CD14-positive monocyte (primary cell): Measurements from ENCODE around the gene TAS2R3. TPM values are rescaled to one million over a fixed set of nuclear protein-coding genes. Genes with fewer than 3 reads are reported as not detected.
"Not testable (repeated sequence)": the region's sequence is repeated elsewhere in the genome, so short reads cannot be mapped to it uniquely, and the experiment has no call there.

Source experiments
- DNase-seq, 3 donors: peaks; one replicate each; pipeline ENCODE4 v3.0.0-alpha.2; 2011 to 2022
- H2AFZ ChIP-seq: 2 replicates; pipeline ENCODE4 v1.6.0; 2012; ENCODE audit warnings: mild to moderate bottlenecking, low read depth, low read length, inconsistent platforms; ENCODE audit not compliant: insufficient read depth, poor library complexity, severe bottlenecking
- H3K27ac ChIP-seq, 2 donors: 1 replicate in 1 of 2; 2 replicates in 1 of 2; pipeline ENCODE4 v1.5.1; 2012 to 2013; ENCODE audit warnings: low read length in 2 of 2, control low read depth in 1 of 2, inconsistent platforms in 1 of 2, low read depth in 1 of 2, mild to moderate bottlenecking in 1 of 2
- H3K27me3 ChIP-seq, 2 donors: one replicate each; pipeline versions ENCODE4 v1.6.0 to v1.6.1; 2011 to 2013; ENCODE audit warnings: low read length in 2 of 2; ENCODE audit not compliant: control insufficient read depth in 2 of 2, insufficient read depth in 2 of 2
- H3K36me3 ChIP-seq, 2 donors: replicated peaks in 1 of 2; 1 replicate in 1 of 2; 2 replicates in 1 of 2; pipeline versions ENCODE4 v1.5.1 to v1.6.1; 2012 to 2013; ENCODE audit warnings: low read length in 2 of 2, control low read depth in 1 of 2, inconsistent platforms in 1 of 2, mild to moderate bottlenecking in 1 of 2; ENCODE audit not compliant: insufficient read depth in 2 of 2, control insufficient read depth in 1 of 2
- H3K4me1 ChIP-seq, 2 donors: 1 replicate in 1 of 2; 2 replicates in 1 of 2; pipeline versions ENCODE4 v1.5.1 to v1.6.1; 2012 to 2013; ENCODE audit warnings: low read length in 2 of 2, control low read depth in 1 of 2, inconsistent platforms in 1 of 2, mild to moderate bottlenecking in 1 of 2, moderate library complexity in 1 of 2; ENCODE audit not compliant: insufficient read depth in 2 of 2, control insufficient read depth in 1 of 2
- H3K4me2 ChIP-seq: replicated peaks from 2 replicates; pipeline ENCODE3; 2012; ENCODE audit warnings: low read length, moderate library complexity, mild to moderate bottlenecking; ENCODE audit not compliant: poor library complexity, severe bottlenecking; ENCODE audit errors: extremely low read depth
- H3K4me3 ChIP-seq, 3 experiments: fragments of 200-600 bp in 1 of 3; sonication (generic) in 1 of 3; replicated peaks in 1 of 3; 1 replicate in 2 of 3; 2 replicates in 1 of 3; pipeline ENCODE4 v1.5.1; 2011 to 2013; ENCODE audit warnings: low read length in 3 of 3, mild to moderate bottlenecking in 3 of 3, control low read depth in 2 of 3, low read depth in 2 of 3, inconsistent platforms in 1 of 3, moderate library complexity in 1 of 3
- H3K79me2 ChIP-seq: 2 replicates; pipeline ENCODE4 v1.6.0; 2012; ENCODE audit warnings: mild to moderate bottlenecking, control low read depth, inconsistent platforms, low read length, moderate library complexity; ENCODE audit not compliant: insufficient read depth
- H3K9ac ChIP-seq: 2 replicates; pipeline ENCODE4 v1.6.0; 2017; ENCODE audit warnings: low read length, mild to moderate bottlenecking; ENCODE audit not compliant: insufficient read depth, poor library complexity, severe bottlenecking
- H3K9me3 ChIP-seq, 2 donors: replicated peaks in 1 of 2; 1 replicate in 1 of 2; 2 replicates in 1 of 2; pipeline versions ENCODE4 v1.5.1 to v1.6.1; 2012 to 2013; ENCODE audit warnings: low read length in 2 of 2, control low read depth in 1 of 2; ENCODE audit not compliant: control insufficient read depth in 1 of 2, insufficient read depth in 1 of 2
- H4K20me1 ChIP-seq: 2 replicates; pipeline ENCODE4 v1.6.0; 2012; ENCODE audit warnings: mild to moderate bottlenecking, low read length, control low read depth, moderate library complexity; ENCODE audit not compliant: insufficient read depth
- H3K27ac Mint-ChIP-seq, 7 donors: one replicate each; pipeline ENCODE4 v1.8.0; 2020; ENCODE audit warnings: mild to moderate bottlenecking in 7 of 7, mixed read lengths in 7 of 7, moderate library complexity in 6 of 7, inconsistent platforms in 2 of 7
- H3K27me3 Mint-ChIP-seq, 3 donors: one replicate each; pipeline ENCODE4 v1.8.0; 2021 to 2022; ENCODE audit warnings: low read depth in 3 of 3, mild to moderate bottlenecking in 3 of 3, mixed read lengths in 3 of 3, moderate library complexity in 3 of 3, inconsistent platforms in 1 of 3
- H3K36me3 Mint-ChIP-seq, 2 donors: one replicate each; pipeline ENCODE4 v1.8.0; 2020; ENCODE audit warnings: mixed read lengths in 2 of 2, inconsistent platforms in 1 of 2, mild to moderate bottlenecking in 1 of 2
- H3K4me1 Mint-ChIP-seq: one replicate; pipeline ENCODE4 v1.8.0; 2020; ENCODE audit warnings: mild to moderate bottlenecking, mixed read lengths
- H3K4me3 Mint-ChIP-seq, 2 donors: one replicate each; pipeline ENCODE4 v1.8.0; 2020; ENCODE audit warnings: mild to moderate bottlenecking in 2 of 2, mixed read lengths in 2 of 2, moderate library complexity in 1 of 2
- H3K9me3 Mint-ChIP-seq, 7 donors: one replicate each; pipeline ENCODE4 v1.8.0; 2020 to 2022; ENCODE audit warnings: mixed read lengths in 7 of 7, mild to moderate bottlenecking in 6 of 7, moderate library complexity in 6 of 7, inconsistent platforms in 2 of 7
- WGBS: methylation state at CpG from one replicate; pipeline ENCODE4 v1.1.5; 2013; ENCODE audit warnings: missing lambda C conversion rate; ENCODE audit not compliant: insufficient coverage; 5-methylcytosine and 5-hydroxymethylcytosine counted together
- intact Hi-C, 2 donors: fragments of 100-400 bp; cut with micrococcal nuclease; formaldehyde crosslinking; loops; one replicate each; pipeline versions ENCODE4 v1.15.0 to v1.15.1; 2023
- polyA plus RNA-seq, 3 donors: library from polyadenylated mRNA; depleted of rRNA in 1 of 3; unstranded in 2 of 3; stranded (reverse) in 1 of 3; fragments of 300-500 nt in 2 of 3; fragments of >200 nt in 1 of 3; fragmentation: Illumina TruSeq in 2 of 3; gene quantifications; 1 replicate in 2 of 3; 2 replicates in 1 of 3; pipeline ENCODE4 v1.2.3, GENCODE V29; 2012 to 2021
- TF ChIP-seq, protein P1 (sequence below): fragments of 200-600 bp; IDR thresholded peaks from one replicate; pipeline ENCODE4 v1.8.0; 2022; ENCODE audit warnings: antibody characterized with exemption, mild to moderate bottlenecking

The TAS2R3 gene
- polyA plus RNA-seq, 3 donors, result not detected

DNA sequence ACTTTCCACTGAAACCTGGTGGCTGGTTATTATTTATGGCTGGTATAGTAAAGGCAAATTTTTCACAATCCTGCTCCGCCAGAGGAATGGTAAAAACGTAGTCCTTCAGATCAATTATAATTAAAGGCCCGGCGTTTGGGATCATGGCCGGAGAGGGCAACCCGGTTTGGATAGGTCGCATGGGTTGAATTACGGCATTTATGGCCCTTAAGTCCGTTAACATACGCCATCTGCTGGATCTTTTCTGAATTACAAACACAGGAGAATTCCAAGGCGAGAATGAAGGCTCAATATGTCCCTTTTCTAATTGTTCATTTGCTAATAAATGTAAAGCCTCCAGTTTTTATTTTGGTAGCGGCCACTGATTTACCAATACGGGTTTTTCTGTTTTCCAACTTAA is 11.3 kb upstream of the TAS2R3 start:
- H3K4me2 ChIP-seq, result no peak overlapping the region
- peaks cover 66 to 93% of the 10 kb centered on the region in 2 donors for H3K36me3 ChIP-seq
- H3K79me2 ChIP-seq, result no peaks in the 10 kb centered on the region
- H3K27me3 Mint-ChIP-seq, result no peaks in the 10 kb centered on the region
- intact Hi-C loops, result loop anchor here in 1 of 2 donors (5.0 kb wide), 1 partner anchor 435 kb away; no protein-coding TSS in a partner anchor
- TF ChIP-seq, protein P1, sequence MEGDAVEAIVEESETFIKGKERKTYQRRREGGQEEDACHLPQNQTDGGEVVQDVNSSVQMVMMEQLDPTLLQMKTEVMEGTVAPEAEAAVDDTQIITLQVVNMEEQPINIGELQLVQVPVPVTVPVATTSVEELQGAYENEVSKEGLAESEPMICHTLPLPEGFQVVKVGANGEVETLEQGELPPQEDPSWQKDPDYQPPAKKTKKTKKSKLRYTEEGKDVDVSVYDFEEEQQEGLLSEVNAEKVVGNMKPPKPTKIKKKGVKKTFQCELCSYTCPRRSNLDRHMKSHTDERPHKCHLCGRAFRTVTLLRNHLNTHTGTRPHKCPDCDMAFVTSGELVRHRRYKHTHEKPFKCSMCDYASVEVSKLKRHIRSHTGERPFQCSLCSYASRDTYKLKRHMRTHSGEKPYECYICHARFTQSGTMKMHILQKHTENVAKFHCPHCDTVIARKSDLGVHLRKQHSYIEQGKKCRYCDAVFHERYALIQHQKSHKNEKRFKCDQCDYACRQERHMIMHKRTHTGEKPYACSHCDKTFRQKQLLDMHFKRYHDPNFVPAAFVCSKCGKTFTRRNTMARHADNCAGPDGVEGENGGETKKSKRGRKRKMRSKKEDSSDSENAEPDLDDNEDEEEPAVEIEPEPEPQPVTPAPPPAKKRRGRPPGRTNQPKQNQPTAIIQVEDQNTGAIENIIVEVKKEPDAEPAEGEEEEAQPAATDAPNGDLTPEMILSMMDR, result peak; percentile 37
- H3K27me3 ChIP-seq, result no peaks in the 10 kb centered on the region
- H3K9me3 ChIP-seq, result peaks cover 17 to 36% of the 10 kb centered on the region in 2 donors
- no peak overlapping the region for H3K27ac Mint-ChIP-seq
- H2AFZ ChIP-seq, result no peak overlapping the region
- no peak overlapping the region for H3K27ac ChIP-seq
- H3K4me3 Mint-ChIP-seq, result no peak overlapping the region
- H3K9me3 Mint-ChIP-seq, result peaks cover 19 to 30% (median 25%) of the 10 kb centered on the region in 7 donors
- H3K4me3 ChIP-seq, result no peak overlapping the region
- H3K4me1 Mint-ChIP-seq, result no peaks in the 10 kb centered on the region
- WGBS, result 97% methylated on average over 10 of the region's 13 CpGs
- no peak overlapping the region for H3K9ac ChIP-seq
- H3K4me1 ChIP-seq, result no peaks in the 10 kb centered on the region
- H4K20me1 ChIP-seq, result no peaks in the 10 kb centered on the region
- H3K36me3 Mint-ChIP-seq, result peaks cover 76 to 87% of the 10 kb centered on the region in 2 donors
- DNase-seq, result no peak

DNA sequence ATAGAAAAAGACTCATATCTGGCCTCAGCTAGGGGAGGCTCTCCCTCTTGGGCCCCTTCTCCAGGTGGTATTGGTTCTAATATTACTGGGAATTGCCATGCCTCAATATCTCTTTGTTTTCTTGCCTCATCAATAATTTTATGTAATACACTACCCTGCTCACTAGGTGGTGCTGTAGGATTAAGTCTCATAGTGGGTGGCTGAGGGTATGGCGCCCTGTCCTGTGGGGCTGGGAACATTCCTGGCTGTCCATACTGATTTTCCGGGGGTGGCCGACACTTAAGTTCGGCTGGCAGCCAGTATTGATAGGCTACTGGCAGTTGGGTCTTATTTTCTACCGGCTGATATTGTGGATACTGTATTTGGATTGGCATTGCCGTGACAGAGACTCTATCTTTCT is 9.0 kb upstream of the TAS2R3 start:
- peak; percentile 6 to 39 (median 37) for DNase-seq
- intact Hi-C loops, result loop anchor here in 1 of 2 donors (5.0 kb wide), 1 partner anchor 432 kb away; no protein-coding TSS in a partner anchor
- H3K9me3 Mint-ChIP-seq, result peaks cover 19 to 28% (median 25%) of the 10 kb centered on the region in 7 donors
- H2AFZ ChIP-seq, result no peak overlapping the region
- no peaks in the 10 kb centered on the region for H3K4me1 Mint-ChIP-seq
- WGBS, result no CpG with 5 or more reads among the region's 6 CpGs
- H3K27ac ChIP-seq, result no peak overlapping the region
- H3K27me3 Mint-ChIP-seq, result no peaks in the 10 kb centered on the region
- H3K36me3 Mint-ChIP-seq, result peaks cover 81 to 86% of the 10 kb centered on the region in 2 donors
- no peak overlapping the region for H3K4me3 Mint-ChIP-seq
- TF ChIP-seq, protein P1, result peak; percentile 73
- no peak overlapping the region for H3K4me3 ChIP-seq
- H3K27ac Mint-ChIP-seq, result peak overlapping the region in 1 of 7 donors; percentile 47
- H3K4me2 ChIP-seq, result no peak overlapping the region
- no peaks in the 10 kb centered on the region for H3K4me1 ChIP-seq
- H3K27me3 ChIP-seq, result no peaks in the 10 kb centered on the region
- peaks cover 17 to 33% of the 10 kb centered on the region in 2 donors for H3K9me3 ChIP-seq
- peaks cover 60 to 90% of the 10 kb centered on the region in 2 donors for H3K36me3 ChIP-seq
- H4K20me1 ChIP-seq, result no peaks in the 10 kb centered on the region
- H3K9ac ChIP-seq, result no peak overlapping the region
- no peaks in the 10 kb centered on the region for H3K79me2 ChIP-seq

DNA sequence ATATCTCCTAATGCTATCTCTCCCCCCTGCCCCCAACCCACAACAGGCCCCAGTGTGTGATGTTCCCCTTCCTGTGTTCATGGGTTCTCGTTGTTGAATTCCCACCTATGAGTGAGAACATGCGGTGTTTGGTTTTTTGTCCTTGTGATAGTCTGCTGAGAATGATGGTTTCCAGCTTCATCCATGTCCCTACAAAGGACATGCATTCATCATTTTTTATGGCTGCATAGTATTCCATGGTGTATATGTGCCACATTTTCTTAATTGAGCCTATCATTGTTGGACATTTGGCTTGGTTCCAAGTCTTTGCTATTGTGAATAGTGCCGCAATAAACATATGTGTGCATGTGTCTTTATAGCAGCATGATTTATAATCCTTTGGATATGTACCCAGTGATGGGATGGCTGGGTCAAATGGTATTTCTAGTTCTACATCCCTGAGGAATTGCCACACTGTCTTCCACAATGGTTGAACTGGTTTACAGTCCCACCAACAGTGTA is 6.2 kb downstream of the TAS2R3 start:
- H3K27me3 ChIP-seq, H3K9me3 ChIP-seq, H3K27me3 Mint-ChIP-seq, H3K4me3 ChIP-seq, H2AFZ ChIP-seq, H3K4me1 ChIP-seq, H3K27ac Mint-ChIP-seq, H3K9ac ChIP-seq, H3K4me1 Mint-ChIP-seq, H3K27ac ChIP-seq, H3K36me3 ChIP-seq, intact Hi-C loops, DNase-seq, H3K79me2 ChIP-seq, H4K20me1 ChIP-seq, H3K4me3 Mint-ChIP-seq, H3K4me2 ChIP-seq: not testable (repeated sequence)
- WGBS, result no CpG with 5 or more reads among the region's 3 CpGs
- Mint-ChIP-seq H3K36me3 (peaks cover 28 to 37% of the 10 kb centered on the region in 2 donors), H3K9me3 (peaks cover 3 to 19% (median 11%) of the 10 kb centered on the region in 7 donors)
